HEK293 (cell line): ENCODE measurements around the gene NYAP2.

ENCODE experiments used
- CTCF ChIA-PET: fragments of 350-600 bp; formaldehyde crosslinking; extraction: SDS; loops from one replicate; lab custom pipeline; 2021; ENCODE audit warnings: antibody characterized with exemption; lab: Yijun Ruan, JAX
- POLR2A ChIA-PET: fragments of 300-600 bp; formaldehyde crosslinking; extraction: SDS; loops from one replicate; lab custom pipeline; 2020; ENCODE audit warnings: antibody characterized with exemption, inconsistent platforms; lab: Yijun Ruan, JAX
- H3K27ac ChIP-seq: fragments of 200-500 bp; sonication (Bioruptor generic); 2 replicates; pipeline ENCODE4 v1.5.1; 2014; ENCODE audit warnings: low read depth, low read length, control low read depth, inconsistent platforms; ENCODE audit errors: extremely low read depth
- H3K36me3 ChIP-seq, 2 experiments: fragments of 200-500 bp in 1 of 2; sonication (Bioruptor generic) in 1 of 2; 1 replicate in 1 of 2; 2 replicates in 1 of 2; pipeline ENCODE4 v1.5.1; 2014 to 2017; ENCODE audit warnings: inconsistent platforms in 2 of 2, low read length in 2 of 2; ENCODE audit not compliant: control insufficient read depth in 2 of 2, insufficient read depth in 1 of 2
- H3K4me1 ChIP-seq: fragments of 200-500 bp; sonication (Bioruptor generic); 2 replicates; pipeline ENCODE4 v1.5.1; 2014; ENCODE audit warnings: mild to moderate bottlenecking, low read length, inconsistent platforms; ENCODE audit not compliant: control insufficient read depth, insufficient read depth
- H3K4me3 ChIP-seq: 2 replicates; pipeline ENCODE4 v1.5.1; 2011; ENCODE audit warnings: low read depth, mild to moderate bottlenecking, control low read depth, low read length, moderate library complexity
- H3K9me3 ChIP-seq: fragments of 200-500 bp; sonication (Bioruptor generic); 2 replicates; pipeline ENCODE4 v1.5.1; 2014; ENCODE audit warnings: low read depth, low read length, inconsistent platforms; ENCODE audit not compliant: control insufficient read depth, insufficient read depth
- PRDM6 ChIP-seq: fragments of 450-650 bp; formaldehyde crosslinking; IDR thresholded peaks from 2 replicates; pipeline ENCODE4 v1.5.1; 2017; ENCODE audit warnings: missing biosample characterization, missing genetic modification characterization
- SETDB1 ChIP-seq: IDR thresholded peaks from one replicate; pipeline ENCODE4 v1.6.1; 2017; ENCODE audit warnings: mild to moderate bottlenecking, low read length, moderate library complexity, mixed read lengths; ENCODE audit not compliant: insufficient read length
- ZBTB11 ChIP-seq: fragments of 450-650 bp; formaldehyde crosslinking; conservative IDR thresholded peaks from 2 replicates; pipeline ENCODE4 v1.5.1; 2016; ENCODE audit warnings: low read depth, missing biosample characterization, missing genetic modification characterization
- ZNF138 ChIP-seq: fragments of 450-650 bp; formaldehyde crosslinking; IDR thresholded peaks from 2 replicates; pipeline ENCODE4 v1.5.1; 2016; ENCODE audit warnings: missing biosample characterization, missing genetic modification characterization, borderline replicate concordance
- ZNF140 ChIP-seq: fragments of 450-650 bp; formaldehyde crosslinking; IDR thresholded peaks from 2 replicates; pipeline ENCODE4 v1.5.1; 2016; ENCODE audit warnings: missing biosample characterization, missing genetic modification characterization
- ZNF214 ChIP-seq: fragments of 450-650 bp; formaldehyde crosslinking; IDR thresholded peaks from 2 replicates; pipeline ENCODE4 v1.5.1; 2017; ENCODE audit warnings: missing biosample characterization, mild to moderate bottlenecking, missing genetic modification characterization, borderline replicate concordance
- ZNF223 ChIP-seq: fragments of 450-650 bp; formaldehyde crosslinking; IDR thresholded peaks from 2 replicates; pipeline ENCODE4 v1.5.1; 2016; ENCODE audit warnings: missing biosample characterization, missing genetic modification characterization
- ZNF354C ChIP-seq: fragments of 450-650 bp; formaldehyde crosslinking; IDR thresholded peaks from 2 replicates; pipeline ENCODE4 v1.5.1; 2016; ENCODE audit warnings: missing biosample characterization, missing genetic modification characterization, low read depth, borderline replicate concordance
- ZNF558 ChIP-seq: fragments of 450-650 bp; formaldehyde crosslinking; IDR thresholded peaks from 2 replicates; pipeline ENCODE4 v1.5.1; 2016; ENCODE audit warnings: missing biosample characterization, missing genetic modification characterization
- ZNF701 ChIP-seq: fragments of 450-650 bp; formaldehyde crosslinking; IDR thresholded peaks from 2 replicates; pipeline ENCODE4 v1.5.1; 2016; ENCODE audit warnings: missing biosample characterization, missing genetic modification characterization
- ZNF76 ChIP-seq: fragments of 450-650 bp; formaldehyde crosslinking; IDR thresholded peaks from 2 replicates; pipeline ENCODE4; 2016; ENCODE audit warnings: low read depth, missing biosample characterization, missing genetic modification characterization, borderline replicate concordance
- ZNF843 ChIP-seq: fragments of 450-650 bp; formaldehyde crosslinking; IDR thresholded peaks from 2 replicates; pipeline ENCODE4 v1.5.1; 2016; ENCODE audit warnings: missing biosample characterization, missing genetic modification characterization
- TF ChIP-seq, protein P1 (sequence below): fragments of 450-650 bp; formaldehyde crosslinking; optimal IDR thresholded peaks from 2 replicates; pipeline ENCODE3; 2016; ENCODE audit warnings: missing biosample characterization, mild to moderate bottlenecking, missing genetic modification characterization
- TF ChIP-seq, protein P2 (sequence below): fragments of 450-650 bp; formaldehyde crosslinking; IDR thresholded peaks from 2 replicates; pipeline ENCODE4 v1.5.1; 2016; ENCODE audit warnings: missing biosample characterization, missing genetic modification characterization
- TF ChIP-seq, protein P3 (sequence below): fragments of 450-650 bp; formaldehyde crosslinking; IDR thresholded peaks from 2 replicates; pipeline ENCODE4 v1.5.1; 2016; ENCODE audit warnings: missing biosample characterization, missing genetic modification characterization

Gene NYAP2

DNA sequence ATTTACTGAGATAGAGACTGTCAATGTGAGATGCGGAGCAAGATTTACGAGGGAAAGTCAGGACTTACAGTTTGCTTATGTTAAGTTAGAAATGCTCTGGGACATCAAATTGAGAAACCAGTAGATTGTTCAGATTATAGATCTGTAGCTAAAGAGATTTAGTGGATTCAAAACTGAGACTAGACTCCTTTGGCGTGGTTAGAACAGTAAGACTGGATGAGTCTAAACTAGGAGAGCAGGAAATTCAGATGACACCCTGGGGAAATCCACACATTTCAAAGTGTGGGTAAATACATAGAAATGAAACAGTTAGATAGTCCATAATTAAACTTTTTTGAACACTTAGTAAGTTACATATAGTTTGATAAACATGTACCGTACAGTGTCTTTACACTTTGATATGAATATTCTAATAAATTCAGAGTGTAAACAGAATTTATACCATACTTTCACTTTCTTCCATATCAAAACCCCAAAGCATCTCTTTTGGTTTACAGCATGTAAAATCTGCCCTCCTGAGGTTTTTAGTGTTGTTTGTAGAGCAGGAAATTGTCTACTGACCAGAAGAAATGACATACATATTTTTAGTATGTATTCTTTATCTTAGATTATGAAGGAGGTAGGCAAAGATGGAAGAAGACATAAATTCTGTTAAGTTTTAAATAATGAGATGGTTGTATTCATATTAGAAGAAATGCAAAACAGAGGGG lies 231.5 kb downstream of the NYAP2 start:
- no peaks in the 10 kb centered on the region for H3K9me3 ChIP-seq
- H3K4me1 ChIP-seq, result no peaks in the 10 kb centered on the region
- H3K36me3 ChIP-seq, result no peaks in the 10 kb centered on the region
- no peak overlapping the region for H3K4me3 ChIP-seq
- CTCF ChIA-PET, result no interaction called here
- no peak overlapping the region for H3K27ac ChIP-seq
- TF ChIP-seq ZNF140 (tag by site-specific recombination) (no peak), ZNF558 (tag by site-specific recombination) (no peak), ZNF138 (tag by site-specific recombination) (no peak), ZNF223 (tag by site-specific recombination) (no peak), PRDM6 (tag by site-specific recombination) (no peak), ZNF214 (tag by site-specific recombination) (no peak), ZNF701 (no peak)
- TF ChIP-seq, protein P1, sequence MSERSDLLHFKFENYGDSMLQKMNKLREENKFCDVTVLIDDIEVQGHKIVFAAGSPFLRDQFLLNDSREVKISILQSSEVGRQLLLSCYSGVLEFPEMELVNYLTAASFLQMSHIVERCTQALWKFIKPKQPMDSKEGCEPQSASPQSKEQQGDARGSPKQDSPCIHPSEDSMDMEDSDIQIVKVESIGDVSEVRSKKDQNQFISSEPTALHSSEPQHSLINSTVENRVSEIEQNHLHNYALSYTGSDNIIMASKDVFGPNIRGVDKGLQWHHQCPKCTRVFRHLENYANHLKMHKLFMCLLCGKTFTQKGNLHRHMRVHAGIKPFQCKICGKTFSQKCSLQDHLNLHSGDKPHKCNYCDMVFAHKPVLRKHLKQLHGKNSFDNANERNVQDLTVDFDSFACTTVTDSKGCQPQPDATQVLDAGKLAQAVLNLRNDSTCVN (tag by site-specific recombination), result no peak
- TF ChIP-seq, protein P2, sequence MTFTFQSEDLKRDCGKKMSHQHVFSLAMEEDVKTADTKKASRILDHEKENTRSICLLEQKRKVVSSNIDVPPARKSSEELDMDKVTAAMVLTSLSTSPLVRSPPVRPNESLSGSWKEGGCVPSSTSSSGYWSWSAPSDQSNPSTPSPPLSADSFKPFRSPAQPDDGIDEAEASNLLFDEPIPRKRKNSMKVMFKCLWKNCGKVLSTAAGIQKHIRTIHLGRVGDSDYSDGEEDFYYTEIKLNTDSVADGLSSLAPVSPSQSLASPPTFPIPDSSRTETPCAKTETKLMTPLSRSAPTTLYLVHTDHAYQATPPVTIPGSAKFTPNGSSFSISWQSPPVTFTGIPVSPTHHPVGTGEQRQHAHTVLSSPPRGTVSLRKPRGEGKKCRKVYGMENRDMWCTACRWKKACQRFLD (tag by site-specific recombination), result no peak
- TF ChIP-seq, all 188 proteins: peak for 0
- POLR2A ChIA-PET, result no interaction called here

GRCh38 chr2:225632351-225632750 lies 232.8 kb downstream of the NYAP2 start:
- CTCF ChIA-PET, result no interaction called here
- H3K36me3 ChIP-seq, result no peaks in the 10 kb centered on the region
- TF ChIP-seq ZBTB11 (tag by site-specific recombination) (no peak), ZNF76 (no peak), SETDB1 (no peak), ZNF354C (tag by site-specific recombination) (no peak), ZNF843 (tag by site-specific recombination) (no peak)
- TF ChIP-seq, protein P3, sequence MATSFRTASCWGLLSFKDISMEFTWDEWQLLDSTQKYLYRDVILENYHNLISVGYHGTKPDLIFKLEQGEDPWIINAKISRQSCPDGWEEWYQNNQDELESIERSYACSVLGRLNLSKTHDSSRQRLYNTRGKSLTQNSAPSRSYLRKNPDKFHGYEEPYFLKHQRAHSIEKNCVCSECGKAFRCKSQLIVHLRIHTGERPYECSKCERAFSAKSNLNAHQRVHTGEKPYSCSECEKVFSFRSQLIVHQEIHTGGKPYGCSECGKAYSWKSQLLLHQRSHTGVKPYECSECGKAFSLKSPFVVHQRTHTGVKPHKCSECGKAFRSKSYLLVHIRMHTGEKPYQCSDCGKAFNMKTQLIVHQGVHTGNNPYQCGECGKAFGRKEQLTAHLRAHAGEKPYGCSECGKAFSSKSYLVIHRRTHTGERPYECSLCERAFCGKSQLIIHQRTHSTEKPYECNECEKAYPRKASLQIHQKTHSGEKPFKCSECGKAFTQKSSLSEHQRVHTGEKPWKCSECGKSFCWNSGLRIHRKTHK, result no peak
- H3K4me1 ChIP-seq, result no peaks in the 10 kb centered on the region
- no peaks in the 10 kb centered on the region for H3K9me3 ChIP-seq
- no peak overlapping the region for H3K27ac ChIP-seq
- H3K4me3 ChIP-seq, result no peak overlapping the region
- POLR2A ChIA-PET, result no interaction called here
